ENCODE results near the gene FRMPD4.

FRMPD4 gene

GRCh38 chrX:12372111-12372510 is 233.8 kb downstream of the FRMPD4 start:
- no peak for DNase-seq

- no peak for DNase-seq
These were observed 236.0 kb downstream of the FRMPD4 start for GRCh38 chrX:12374286-12374685.

GRCh38 chrX:12378253-12378652 is 240.0 kb downstream of the FRMPD4 start:
- DNase-seq: no peak

GRCh38 chrX:12378706-12379105 is 240.4 kb downstream of the FRMPD4 start:
- no peak for DNase-seq

- no peak for DNase-seq
These were observed 241.4 kb downstream of the FRMPD4 start for GRCh38 chrX:12379671-12380070.

- no peak for DNase-seq
These were observed 244.9 kb downstream of the FRMPD4 start for GRCh38 chrX:12383196-12383595.

- no peak for DNase-seq
These were observed 252.0 kb downstream of the FRMPD4 start for GRCh38 chrX:12390301-12390700.

- DNase-seq: no peak
These were observed 258.3 kb downstream of the FRMPD4 start for GRCh38 chrX:12396584-12396983.

GRCh38 chrX:12400218-12400617 is 261.9 kb downstream of the FRMPD4 start:
- DNase-seq: no peak

- no peak for DNase-seq
These were observed 263.0 kb downstream of the FRMPD4 start for GRCh38 chrX:12401252-12401651.

GRCh38 chrX:12403474-12404082 is 265.3 kb downstream of the FRMPD4 start:
- no peak for DNase-seq

- no peak for DNase-seq
These were observed 267.0 kb downstream of the FRMPD4 start for GRCh38 chrX:12405306-12405705.

GRCh38 chrX:12410523-12410922 is 272.2 kb downstream of the FRMPD4 start:
- DNase-seq: no peak

GRCh38 chrX:12411831-12412230 is 273.6 kb downstream of the FRMPD4 start:
- no peak for DNase-seq

GRCh38 chrX:12412561-12412960 is 274.3 kb downstream of the FRMPD4 start:
- DNase-seq: no peak

GRCh38 chrX:12419591-12419990 is 281.3 kb downstream of the FRMPD4 start:
- DNase-seq: no peak

GRCh38 chrX:12421918-12422317 is 283.6 kb downstream of the FRMPD4 start:
- no peak for DNase-seq

GRCh38 chrX:12423346-12423745 is 285.1 kb downstream of the FRMPD4 start:
- DNase-seq: no peak

GRCh38 chrX:12425496-12425895 is 287.2 kb downstream of the FRMPD4 start:
- no peak for DNase-seq

- no peak for DNase-seq
These were observed 288.1 kb downstream of the FRMPD4 start for GRCh38 chrX:12426420-12426819.

- no peak for DNase-seq
These were observed 296.2 kb downstream of the FRMPD4 start for GRCh38 chrX:12434493-12434892.

GRCh38 chrX:12439416-12439815 is 301.1 kb downstream of the FRMPD4 start:
- no peak for DNase-seq

- no peak for DNase-seq
These were observed 302.0 kb downstream of the FRMPD4 start for GRCh38 chrX:12440246-12440645.

- DNase-seq: peak; percentile 4
These were observed 303.3 kb downstream of the FRMPD4 start for GRCh38 chrX:12441381-12442128.

Data from amniotic stem cell (primary cell).